Activated naive CD8-positive, alpha-beta T cell treated with anti-CD3 and anti-CD28 coated beads, Interleukin-2, amount 50 U/mL, for 16 hours (primary cell): ENCODE results near the gene GRIP2.

ENCODE experiments used
- DNase-seq: peaks from one replicate; pipeline ENCODE4 v3.0.0-alpha.2; 2020; ENCODE audit warnings: low read depth, low spot score

GRIP2 gene

GRCh38 chr3:14453876-14454638 is 86.1 kb downstream of the GRIP2 start:
- no peak for DNase-seq

- DNase-seq, result no peak
Measured at GRCh38 chr3:14452740-14453710, 87.1 kb downstream of the GRIP2 start.

- no peak for DNase-seq
Measured at GRCh38 chr3:14451844-14452739, 88.0 kb downstream of the GRIP2 start.

GRCh38 chr3:14450922-14451606 is 89.1 kb downstream of the GRIP2 start:
- no peak for DNase-seq

GRCh38 chr3:14450506-14450905 is 89.6 kb downstream of the GRIP2 start:
- no peak for DNase-seq

DNA sequence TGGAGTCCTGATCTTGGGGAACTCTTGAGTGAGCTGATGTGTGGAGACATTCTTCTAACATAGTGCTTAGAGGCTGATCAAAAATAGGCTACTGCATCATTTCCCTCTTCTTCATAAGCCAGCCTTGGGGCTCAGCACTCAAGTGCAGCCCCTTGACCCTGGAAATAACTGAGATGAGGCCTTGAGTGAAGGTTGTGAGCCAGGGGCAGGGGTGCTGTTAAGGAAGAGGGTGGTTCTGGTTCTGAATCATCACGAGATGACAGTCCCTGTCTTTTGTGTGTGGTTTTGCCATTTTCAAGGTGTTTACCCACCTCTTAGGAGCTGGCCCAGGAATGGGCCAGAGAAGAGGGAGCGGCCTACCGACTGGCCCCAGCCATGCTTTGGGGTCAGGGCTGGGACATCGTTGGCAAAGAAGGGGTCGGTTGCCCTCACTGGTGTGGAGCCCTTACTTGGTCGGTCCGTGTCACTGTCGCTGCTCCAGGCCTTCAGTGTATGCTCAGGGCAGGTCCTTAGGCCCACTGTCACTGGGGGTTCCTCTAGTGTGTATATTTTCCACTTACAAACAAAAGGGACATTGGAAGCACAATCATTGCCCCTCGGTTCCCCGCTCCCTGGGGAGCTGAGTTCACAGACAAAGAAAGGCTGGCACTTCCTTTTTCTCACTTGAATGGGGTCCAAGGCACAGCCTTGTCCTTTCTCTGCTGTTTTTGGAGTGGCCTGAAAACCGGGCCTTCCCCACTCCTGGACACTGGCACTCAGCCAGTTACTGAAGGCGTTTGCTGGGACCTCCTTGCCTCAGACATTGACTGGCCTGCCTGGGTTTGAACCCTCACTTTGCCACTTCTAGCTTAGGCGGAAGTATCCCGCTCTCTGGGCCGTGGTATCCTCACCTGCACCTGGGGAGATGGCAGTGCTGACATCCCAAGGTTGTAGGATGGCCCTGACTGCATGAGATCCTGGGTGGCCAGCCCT is 91.1 kb downstream of the GRIP2 start:
- no peak for DNase-seq

- DNase-seq, result no peak
Measured at GRCh38 chr3:14448063-14448462, 92.1 kb downstream of the GRIP2 start.

GRCh38 chr3:14446988-14447570 is 93.1 kb downstream of the GRIP2 start:
- DNase-seq, result no peak

DNA sequence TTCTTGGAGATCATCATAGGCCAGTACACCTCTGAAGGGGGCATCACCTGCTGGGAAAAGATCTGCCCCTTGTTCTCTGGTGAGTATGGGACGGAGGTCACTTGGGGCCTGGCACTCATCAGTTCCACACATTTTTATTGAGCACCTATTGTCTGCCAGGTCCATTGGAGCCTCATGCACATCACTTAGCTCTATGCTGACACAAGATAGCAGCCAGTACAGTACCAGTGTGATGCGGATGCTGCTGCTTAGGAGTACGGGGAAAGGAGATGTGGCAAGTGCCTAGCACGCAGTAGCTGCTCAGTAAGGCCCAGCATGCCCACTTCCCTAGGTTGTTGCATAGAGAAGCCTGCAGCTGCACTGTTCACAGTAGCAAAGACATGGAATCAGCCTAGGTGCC is 94.4 kb downstream of the GRIP2 start:
- no peak for DNase-seq

- DNase-seq, result no peak
Measured at GRCh38 chr3:14444380-14444779, 95.8 kb downstream of the GRIP2 start.

GRCh38 chr3:14441920-14442300 is 98.2 kb downstream of the GRIP2 start:
- no peak for DNase-seq

GRCh38 chr3:14441240-14441919 is 98.8 kb downstream of the GRIP2 start:
- no peak for DNase-seq

DNA sequence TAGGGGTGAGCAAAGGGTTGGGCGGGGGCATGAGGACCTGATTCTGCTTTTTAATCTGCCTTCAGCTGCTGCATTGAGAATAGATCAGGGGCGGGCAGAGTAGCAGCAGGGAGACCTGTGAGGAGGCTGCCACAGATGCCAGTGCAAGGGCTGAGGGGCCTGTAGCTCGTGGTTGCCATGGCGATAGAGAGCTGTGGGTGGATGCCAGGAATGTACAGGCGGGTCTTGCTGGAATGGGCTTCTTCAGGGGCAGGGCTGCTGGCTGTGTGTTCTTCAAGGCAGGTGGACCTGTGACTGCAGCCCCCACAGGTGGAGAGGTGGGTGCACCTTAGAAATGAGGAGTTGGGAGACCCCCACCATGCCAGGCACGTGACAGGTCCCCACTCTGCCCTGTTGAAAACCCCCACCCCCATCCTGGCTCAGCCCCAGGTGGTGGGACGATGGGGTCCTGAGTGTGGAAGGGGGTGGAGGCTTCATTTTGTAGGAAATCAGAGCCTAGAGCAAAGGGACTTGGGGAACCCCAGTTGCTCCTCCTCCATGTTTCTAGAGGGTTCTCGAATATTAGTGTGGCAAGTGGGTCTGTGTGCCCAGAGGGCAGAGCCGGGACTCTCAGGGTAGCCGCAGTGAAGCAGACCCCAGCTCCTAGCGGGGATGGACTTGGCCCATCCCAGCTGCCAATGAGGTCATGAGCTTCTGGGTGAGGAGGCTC is 99.5 kb downstream of the GRIP2 start:
- DNase-seq, result no peak

- no peak for DNase-seq
Measured at GRCh38 chr3:14440168-14440518, 100.0 kb downstream of the GRIP2 start.

- DNase-seq, result no peak
Measured at GRCh38 chr3:14439501-14440167, 100.5 kb downstream of the GRIP2 start.
